ENCODE measurements around the gene LRRC43.

LRRC43 gene

GRCh38 chr12:122182887-122183587, at the start of gene LRRC43:
TSS of gene LRRC43 (plus strand) at chr12:122183123. CDS start at chr12:122183145, 22 bp downstream.
- DNase-seq: peak; percentile 28

GRCh38 chr12:122133192-122133950, 49.6 kb upstream of the LRRC43 start:
- no peak for DNase-seq

GRCh38 chr12:122135437-122136031, 47.4 kb upstream of the LRRC43 start:
- no peak for DNase-seq

GRCh38 chr12:122137229-122137628, 45.7 kb upstream of the LRRC43 start:
- no peak for DNase-seq

- no peak for DNase-seq
Observed at GRCh38 chr12:122137681-122138080, 45.2 kb upstream of the LRRC43 start.

- DNase-seq: no peak
Observed at GRCh38 chr12:122138181-122138580, 44.7 kb upstream of the LRRC43 start.

GRCh38 chr12:122138616-122139015, 44.3 kb upstream of the LRRC43 start:
- no peak for DNase-seq

- DNase-seq: no peak
Observed at GRCh38 chr12:122139266-122139665, 43.7 kb upstream of the LRRC43 start.

GRCh38 chr12:122139941-122140340, 43.0 kb upstream of the LRRC43 start:
- DNase-seq: no peak

GRCh38 chr12:122140467-122141257, 42.3 kb upstream of the LRRC43 start:
- no peak for DNase-seq

- DNase-seq: no peak
Observed at GRCh38 chr12:122141911-122142725, 40.8 kb upstream of the LRRC43 start.

GRCh38 chr12:122142857-122143256, 40.1 kb upstream of the LRRC43 start:
- DNase-seq: no peak

- no peak for DNase-seq
Observed at GRCh38 chr12:122144885-122145284, 38.0 kb upstream of the LRRC43 start.

- DNase-seq: no peak
Observed at GRCh38 chr12:122145505-122146330, 37.2 kb upstream of the LRRC43 start.

- no peak for DNase-seq
Observed at GRCh38 chr12:122147514-122148290, 35.2 kb upstream of the LRRC43 start.

- DNase-seq: no peak
Observed at GRCh38 chr12:122148657-122149056, 34.3 kb upstream of the LRRC43 start.

GRCh38 chr12:122150127-122150681, 32.7 kb upstream of the LRRC43 start:
- DNase-seq: no peak

- DNase-seq: no peak
Observed at GRCh38 chr12:122152754-122153153, 30.2 kb upstream of the LRRC43 start.

- no peak for DNase-seq
Observed at GRCh38 chr12:122155705-122156104, 27.2 kb upstream of the LRRC43 start.

GRCh38 chr12:122158700-122159285, 24.1 kb upstream of the LRRC43 start:
- no peak for DNase-seq
